Keratinocyte (primary cell): Measurements from ENCODE around the gene NECTIN4.

ENCODE experiments used
- CTCF ChIP-seq, 3 experiments: IDR thresholded peaks in 1 of 3; conservative IDR thresholded peaks in 1 of 3; optimal IDR thresholded peaks in 1 of 3; 2 replicates in 2 of 3; 3 replicates in 1 of 3; pipeline versions ENCODE3 to v1.5.1; 2011; ENCODE audit warnings: low read length in 3 of 3, mild to moderate bottlenecking in 3 of 3, moderate library complexity in 2 of 3, control low read depth in 1 of 3, inconsistent platforms in 1 of 3; ENCODE audit not compliant: insufficient read depth in 2 of 3; ENCODE audit errors: extremely low read depth in 1 of 3
- EZH2 ChIP-seq: IDR thresholded peaks from one replicate; pipeline ENCODE4 v1.6.1; 2012; ENCODE audit warnings: inconsistent platforms, mild to moderate bottlenecking, low read length, moderate library complexity

GRCh38 chr1:161021970-161022353 lies 67.4 kb downstream of the NECTIN4 start:
- TF ChIP-seq EZH2 (no peak), CTCF (optimal IDR thresholded peaks at IDR 0.05 in 1 of 3, IDR thresholded peaks at IDR 0.05 in 1 of 3, conservative IDR thresholded peaks at IDR 0.05 in 1 of 3; ENCODE audit: extremely low read depth in 1 of 3, insufficient read depth in 2 of 3, low read length in 3 of 3) (no peak)
